Ascending aorta (tissue), 2 donors: ENCODE data around the gene PIK3R3. TPM values are rescaled to one million over a fixed set of nuclear protein-coding genes. Genes with fewer than 3 reads are reported as not detected.

ENCODE experiments used
- DNase-seq, 2 donors: peaks; one replicate each; pipeline ENCODE4 v3.0.0-alpha.2; 2019; ENCODE audit warnings: low spot score in 2 of 2
- H3K27ac ChIP-seq, 2 donors: fragments of 200-600 bp; sonication (generic); one replicate each; pipeline ENCODE4 v1.5.1; 2016 to 2017; ENCODE audit warnings: mild to moderate bottlenecking in 1 of 2
- H3K27me3 ChIP-seq: fragments of 200-600 bp; sonication (generic); one replicate; pipeline ENCODE4 v1.5.1; 2017
- H3K36me3 ChIP-seq, 2 donors: fragments of 200-600 bp; sonication (generic); one replicate each; pipeline ENCODE4 v1.5.1; 2016
- H3K4me1 ChIP-seq, 2 donors: fragments of 200-600 bp; sonication (generic); one replicate each; pipeline ENCODE4 v1.5.1; 2016 to 2017; ENCODE audit warnings: mild to moderate bottlenecking in 1 of 2
- H3K4me3 ChIP-seq, 2 donors: fragments of 200-600 bp; sonication (generic); one replicate each; pipeline ENCODE4 v1.5.1; 2016 to 2017; ENCODE audit warnings: mild to moderate bottlenecking in 1 of 2
- H3K9me3 ChIP-seq, 2 donors: fragments of 200-600 bp; sonication (generic); one replicate each; pipeline ENCODE4 v1.5.1; 2016
- CTCF ChIP-seq, 3 experiments: fragments of 200-600 bp in 2 of 3; fragments of 450-650 bp in 1 of 3; sonication (generic) in 2 of 3; IDR thresholded peaks; one replicate each; pipeline ENCODE4 v1.5.1; 2016 to 2019; ENCODE audit warnings: antibody characterized with exemption in 3 of 3, mild to moderate bottlenecking in 1 of 3, moderate library complexity in 1 of 3
- intact Hi-C: fragments of 100-400 bp; cut with DNase I; formaldehyde crosslinking; loops from one replicate; pipeline ENCODE4 v1.15.1; 2023
- total RNA-seq: library from RNA; depleted of rRNA; stranded (reverse); fragments of >200 nt; gene quantifications from one replicate; pipeline ENCODE4 v1.1.0, GENCODE V29; 2016

The PIK3R3 gene
- total RNA-seq, 1 donor from 2014 or later, result 33.1 TPM

GRCh38 chr1:46053734-46054133, 78.7 kb downstream of the PIK3R3 start:
- no peak for TF ChIP-seq CTCF (IDR thresholded peaks at IDR 0.05)
- H3K27ac ChIP-seq, result no peak overlapping the region
- no peak for DNase-seq
- H3K36me3 ChIP-seq, result no peaks in the 10 kb centered on the region
- H3K27me3 ChIP-seq, result no peaks in the 10 kb centered on the region
- no peaks in the 10 kb centered on the region for H3K9me3 ChIP-seq
- H3K4me1 ChIP-seq, result no peaks in the 10 kb centered on the region
- no peak overlapping the region for H3K4me3 ChIP-seq
- intact Hi-C loops, result no loop called here

GRCh38 chr1:46044116-46044515, 88.3 kb downstream of the PIK3R3 start:
- intact Hi-C loops, result no loop called here
- Histone ChIP-seq H3K4me1 (no peaks in the 10 kb centered on the region), H3K27me3 (no peaks in the 10 kb centered on the region), H3K27ac (no peak overlapping the region), H3K9me3 (no peaks in the 10 kb centered on the region), H3K36me3 (peaks cover 0 to 8% of the 10 kb centered on the region in 2 donors), H3K4me3 (no peak overlapping the region)
- TF ChIP-seq CTCF (IDR thresholded peaks at IDR 0.05), result no peak
- no peak for DNase-seq

GRCh38 chr1:46043458-46044017, 88.9 kb downstream of the PIK3R3 start:
- Histone ChIP-seq H3K36me3 (peaks cover 0 to 8% of the 10 kb centered on the region in 2 donors), H3K9me3 (no peaks in the 10 kb centered on the region), H3K4me3 (no peak overlapping the region), H3K4me1 (no peaks in the 10 kb centered on the region), H3K27ac (no peak overlapping the region), H3K27me3 (no peaks in the 10 kb centered on the region)
- DNase-seq, result no peak
- intact Hi-C loops, result no loop called here
- no peak for TF ChIP-seq CTCF (IDR thresholded peaks at IDR 0.05)

GRCh38 chr1:46041974-46042373, 90.5 kb downstream of the PIK3R3 start:
- Histone ChIP-seq H3K27me3 (no peaks in the 10 kb centered on the region), H3K4me3 (no peak overlapping the region), H3K4me1 (no peaks in the 10 kb centered on the region), H3K27ac (no peak overlapping the region), H3K9me3 (no peaks in the 10 kb centered on the region), H3K36me3 (peaks cover 0 to 8% of the 10 kb centered on the region in 2 donors)
- TF ChIP-seq CTCF (IDR thresholded peaks at IDR 0.05), result no peak
- intact Hi-C loops, result no loop called here
- no peak for DNase-seq

GRCh38 chr1:46041551-46041950, 90.9 kb downstream of the PIK3R3 start:
- DNase-seq, result no peak
- no peaks in the 10 kb centered on the region for H3K27me3 ChIP-seq
- no peak overlapping the region for H3K27ac ChIP-seq
- H3K36me3 ChIP-seq, result peaks cover 0 to 8% of the 10 kb centered on the region in 2 donors
- intact Hi-C loops, result no loop called here
- no peak for TF ChIP-seq CTCF (IDR thresholded peaks at IDR 0.05)
- H3K9me3 ChIP-seq, result no peaks in the 10 kb centered on the region
- no peak overlapping the region for H3K4me3 ChIP-seq
- no peaks in the 10 kb centered on the region for H3K4me1 ChIP-seq

- Histone ChIP-seq H3K27me3 (no peaks in the 10 kb centered on the region), H3K4me3 (no peak overlapping the region), H3K4me1 (no peaks in the 10 kb centered on the region), H3K9me3 (no peaks in the 10 kb centered on the region), H3K36me3 (peaks cover 0 to 8% of the 10 kb centered on the region in 2 donors), H3K27ac (no peak overlapping the region)
- no peak for TF ChIP-seq CTCF (IDR thresholded peaks at IDR 0.05)
- no peak for DNase-seq
- intact Hi-C loops, result loop anchor here (10.0 kb wide), 1 partner anchor 305 kb away; the partner anchor contains the start of gene NSUN4
Observed at GRCh38 chr1:46039571-46040052, 92.8 kb downstream of the PIK3R3 start.
